B cell (primary cell): Measurements from ENCODE around the gene TNKS1BP1. TPM values are rescaled to one million over a fixed set of nuclear protein-coding genes. Genes with fewer than 3 reads are reported as not detected.

Experiments
- ATAC-seq: fragments of 200-7000 bp; cut with Tn5 transposase; one replicate; pipeline ENCODE4 v1.10.0; 2021; ENCODE audit warnings: low read depth, mild to moderate bottlenecking, moderate number of reproducible peaks, moderate library complexity
- CTCF ChIA-PET: fragments of 350-600 bp; sonication (Branson Sonifier 250); formaldehyde crosslinking; loops from one replicate; lab custom pipeline; 2021; ENCODE audit warnings: antibody characterized with exemption, inconsistent platforms; lab: Charles Lee
- POLR2A ChIA-PET: fragments of 350-600 bp; sonication (Branson Sonifier 250); formaldehyde crosslinking; loops from one replicate; lab custom pipeline; 2021; ENCODE audit warnings: antibody characterized with exemption; lab: Charles Lee
- DNase-seq: peaks from one replicate; pipeline ENCODE4 v3.0.0; 2013
- H2AFZ ChIP-seq: 2 replicates; pipeline ENCODE4 v1.6.1; 2012; ENCODE audit warnings: mild to moderate bottlenecking, low read depth, low read length; ENCODE audit not compliant: insufficient read depth, poor library complexity, severe bottlenecking
- H3K27ac ChIP-seq, 2 donors: 1 replicate in 1 of 2; 2 replicates in 1 of 2; pipeline ENCODE4 v1.5.1; 2012 to 2013; ENCODE audit warnings: low read length in 2 of 2, mild to moderate bottlenecking in 2 of 2, moderate library complexity in 1 of 2
- H3K27me3 ChIP-seq, 4 experiments: fragments of 200-600 bp in 1 of 4; sonication (generic) in 1 of 4; replicated peaks in 1 of 4; 1 replicate in 2 of 4; 2 replicates in 2 of 4; pipeline versions ENCODE4 v1.6.1 to v1.7.0; 2013 to 2016; ENCODE audit warnings: low read length in 3 of 4, mild to moderate bottlenecking in 2 of 4, mixed read lengths in 1 of 4, moderate library complexity in 1 of 4; ENCODE audit not compliant: insufficient read depth in 4 of 4, control insufficient read depth in 3 of 4; ENCODE audit errors: control extremely low read depth in 1 of 4
- H3K36me3 ChIP-seq, 2 experiments: replicated peaks in 1 of 2; 1 replicate in 1 of 2; 2 replicates in 1 of 2; pipeline versions ENCODE4 v1.6.1 to v1.7.1; 2013; ENCODE audit warnings: low read length in 1 of 2; ENCODE audit not compliant: insufficient read depth in 2 of 2, control insufficient read depth in 1 of 2; ENCODE audit errors: control extremely low read depth in 1 of 2, extremely low read depth in 1 of 2
- H3K4me1 ChIP-seq, 2 donors: fragments of 200-600 bp in 1 of 2; sonication (generic) in 1 of 2; 1 replicate in 1 of 2; 2 replicates in 1 of 2; pipeline versions ENCODE4 v1.5.1 to v1.6.1; 2013 to 2017; ENCODE audit warnings: low read length in 2 of 2; ENCODE audit not compliant: control insufficient read depth in 2 of 2, insufficient read depth in 2 of 2
- H3K4me2 ChIP-seq: replicated peaks from 2 replicates; pipeline ENCODE3; 2012; ENCODE audit warnings: mild to moderate bottlenecking, low read depth, low read length; ENCODE audit not compliant: poor library complexity, severe bottlenecking
- H3K4me3 ChIP-seq, 5 experiments: fragments of 200-600 bp in 1 of 5; sonication (generic) in 1 of 5; 1 replicate in 3 of 5; 2 replicates in 2 of 5; pipeline versions ENCODE4 v1.5.1 to v1.7.0; 2011 to 2016; ENCODE audit warnings: low read length in 4 of 5, mild to moderate bottlenecking in 4 of 5, low read depth in 2 of 5, control low read depth in 1 of 5, moderate library complexity in 1 of 5; ENCODE audit not compliant: insufficient read depth in 1 of 5; ENCODE audit errors: control extremely low read depth in 1 of 5, extremely low read depth in 1 of 5
- H3K79me2 ChIP-seq: fragments of 200-600 bp; sonication (generic); one replicate; pipeline ENCODE4 v1.6.0; 2016; ENCODE audit warnings: low read length; ENCODE audit not compliant: control insufficient read depth, insufficient read depth
- H3K9ac ChIP-seq: fragments of 200-600 bp; sonication (generic); 2 replicates; pipeline ENCODE4 v1.6.1; 2017; ENCODE audit warnings: mild to moderate bottlenecking, low read length, moderate library complexity
- H3K9me3 ChIP-seq, 3 donors: one replicate each; pipeline versions ENCODE4 v1.6.1 to v1.7.1; 2013; ENCODE audit warnings: low read length in 2 of 3; ENCODE audit not compliant: control insufficient read depth in 2 of 3, insufficient read depth in 1 of 3; ENCODE audit errors: control extremely low read depth in 1 of 3
- H4K20me1 ChIP-seq: 2 replicates; pipeline ENCODE4 v1.6.0; 2012; ENCODE audit warnings: mild to moderate bottlenecking, low read length; ENCODE audit not compliant: insufficient read depth, control insufficient read depth, poor library complexity, severe bottlenecking
- H3K27ac Mint-ChIP-seq: one replicate; pipeline ENCODE4 v1.8.0; 2021; ENCODE audit warnings: mixed read lengths
- H3K27me3 Mint-ChIP-seq: one replicate; pipeline ENCODE4 v1.8.0; 2021; ENCODE audit warnings: mixed read lengths
- H3K4me1 Mint-ChIP-seq: one replicate; pipeline ENCODE4 v1.8.0; 2021; ENCODE audit warnings: mixed read lengths
- H3K4me3 Mint-ChIP-seq: one replicate; pipeline ENCODE4 v1.8.0; 2021; ENCODE audit warnings: mixed read lengths
- H3K9me3 Mint-ChIP-seq: one replicate; pipeline ENCODE4 v1.8.0; 2022; ENCODE audit warnings: mixed read lengths; ENCODE audit not compliant: insufficient read depth
- EZH2 ChIP-seq: IDR thresholded peaks from 2 replicates; pipeline ENCODE4 v1.6.1; 2012; ENCODE audit warnings: borderline replicate concordance, low read depth, mild to moderate bottlenecking, moderate library complexity, low read length; ENCODE audit not compliant: insufficient read depth, poor library complexity, severe bottlenecking
- WGBS: methylation state at CpG from one replicate; pipeline ENCODE4 v1.1.5; 2013; ENCODE audit warnings: missing lambda C conversion rate; ENCODE audit not compliant: insufficient coverage; 5-methylcytosine and 5-hydroxymethylcytosine counted together
- intact Hi-C: fragments of 100-400 bp; cut with micrococcal nuclease; formaldehyde crosslinking; loops from one replicate; pipeline ENCODE4 v1.10.0; 2022
- polyA plus RNA-seq: library from polyadenylated mRNA; depleted of rRNA; stranded (reverse); fragments of >200 nt; gene quantifications from 2 replicates; pipeline ENCODE4 v1.2.3, GENCODE V29; 2012
- total RNA-seq, 2 donors: library from RNA; stranded (reverse); fragments of 120-200 nt in 1 of 2; gene quantifications; 1 replicate in 1 of 2; 2 replicates in 1 of 2; pipeline versions ENCODE4 v1.2.3 to v1.2.4, GENCODE V29; 2013 to 2022
- TF ChIP-seq, protein P1 (sequence below): fragments of 200-600 bp; IDR thresholded peaks from one replicate; pipeline ENCODE4 v1.8.0; 2022; ENCODE audit warnings: antibody characterized with exemption, mild to moderate bottlenecking

Gene TNKS1BP1
- total and polyA plus RNA-seq, 2 donors (not counting 1 experiment from before 2014, with no cell fraction given), result 2.2 to 12.2 TPM

DNA sequence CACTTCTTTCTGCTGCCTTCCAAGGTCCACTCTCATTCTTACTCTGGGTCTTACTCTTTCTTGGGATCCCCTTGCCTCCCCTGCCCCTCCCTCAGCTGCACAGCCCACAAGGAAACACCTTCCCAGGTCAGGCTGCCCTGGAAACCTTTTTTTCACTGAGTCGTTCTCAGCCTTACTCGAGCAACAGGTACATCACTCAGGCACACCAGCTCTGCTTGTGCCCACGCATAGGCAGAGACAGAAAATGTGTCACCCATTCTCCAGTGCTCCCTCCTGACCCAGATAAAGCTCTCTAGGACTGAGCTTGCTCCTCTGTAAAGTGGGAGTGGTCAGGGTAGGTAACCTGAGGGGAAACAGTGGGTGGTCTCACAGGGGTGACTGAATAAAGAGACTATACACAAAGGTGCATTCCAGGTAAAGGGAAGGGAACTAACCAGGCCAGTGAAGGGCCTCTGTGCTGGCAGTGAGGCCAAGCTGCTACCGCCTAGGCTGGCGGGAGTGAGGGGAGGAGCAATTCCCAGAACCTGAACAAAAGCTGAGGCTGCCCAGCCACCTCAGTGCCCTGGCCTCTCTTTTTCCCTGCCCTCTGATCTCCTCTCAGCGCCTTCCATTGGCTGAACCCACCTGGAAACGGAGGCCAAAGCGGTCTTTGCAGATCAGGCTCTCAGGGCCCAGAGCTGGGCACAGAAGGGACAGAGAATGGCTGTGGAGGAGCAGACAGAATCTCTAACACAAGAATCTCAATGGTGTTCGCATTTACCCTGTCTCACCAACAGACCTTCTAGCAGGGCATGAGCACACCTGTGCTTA is 40.3 kb upstream of the TNKS1BP1 start:
- intact Hi-C loops, result no loop called here
- POLR2A ChIA-PET, result no interaction called here
- CTCF ChIA-PET, result no interaction called here
- Mint-ChIP-seq H3K4me3 (no peak overlapping the region), H3K27me3 (peaks cover 24% of the 10 kb centered on the region), H3K9me3 (no peaks in the 10 kb centered on the region), H3K27ac (no peak overlapping the region), H3K4me1 (no peaks in the 10 kb centered on the region)
- H3K79me2 ChIP-seq, result no peaks in the 10 kb centered on the region
- no peaks in the 10 kb centered on the region for H4K20me1 ChIP-seq
- H3K9ac ChIP-seq, result no peak overlapping the region
- WGBS, result 90% methylated on average over 6 of the region's 9 CpGs
- ATAC-seq (no peak), DNase-seq (no peak)
- H2AFZ ChIP-seq, result no peak overlapping the region
- H3K36me3 ChIP-seq, result no peaks in the 10 kb centered on the region
- H3K4me2 ChIP-seq, result no peak overlapping the region
- H3K27me3 ChIP-seq, result peaks cover 0 to 2% (median under 1%) of the 10 kb centered on the region in 4 experiments
- TF ChIP-seq EZH2, result no peak
- TF ChIP-seq, protein P1, sequence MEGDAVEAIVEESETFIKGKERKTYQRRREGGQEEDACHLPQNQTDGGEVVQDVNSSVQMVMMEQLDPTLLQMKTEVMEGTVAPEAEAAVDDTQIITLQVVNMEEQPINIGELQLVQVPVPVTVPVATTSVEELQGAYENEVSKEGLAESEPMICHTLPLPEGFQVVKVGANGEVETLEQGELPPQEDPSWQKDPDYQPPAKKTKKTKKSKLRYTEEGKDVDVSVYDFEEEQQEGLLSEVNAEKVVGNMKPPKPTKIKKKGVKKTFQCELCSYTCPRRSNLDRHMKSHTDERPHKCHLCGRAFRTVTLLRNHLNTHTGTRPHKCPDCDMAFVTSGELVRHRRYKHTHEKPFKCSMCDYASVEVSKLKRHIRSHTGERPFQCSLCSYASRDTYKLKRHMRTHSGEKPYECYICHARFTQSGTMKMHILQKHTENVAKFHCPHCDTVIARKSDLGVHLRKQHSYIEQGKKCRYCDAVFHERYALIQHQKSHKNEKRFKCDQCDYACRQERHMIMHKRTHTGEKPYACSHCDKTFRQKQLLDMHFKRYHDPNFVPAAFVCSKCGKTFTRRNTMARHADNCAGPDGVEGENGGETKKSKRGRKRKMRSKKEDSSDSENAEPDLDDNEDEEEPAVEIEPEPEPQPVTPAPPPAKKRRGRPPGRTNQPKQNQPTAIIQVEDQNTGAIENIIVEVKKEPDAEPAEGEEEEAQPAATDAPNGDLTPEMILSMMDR, result no peak
- no peak overlapping the region for H3K27ac ChIP-seq
- no peaks in the 10 kb centered on the region for H3K9me3 ChIP-seq
- H3K4me3 ChIP-seq, result no peak overlapping the region
- H3K4me1 ChIP-seq, result no peaks in the 10 kb centered on the region
